Activated T-cell treated with anti-CD3 and anti-CD28 coated beads, Interleukin-2, amount 50 U/mL, for 4 hours (primary cell): ENCODE results near the gene ZFAND6. TPM values are rescaled to one million over a fixed set of nuclear protein-coding genes. Genes with fewer than 3 reads are reported as not detected.
"Not testable (repeated sequence)": the region's sequence is repeated elsewhere in the genome, so short reads cannot be mapped to it uniquely, and the experiment has no call there.

ENCODE experiments used
- ATAC-seq, 2 donors: fragments of 200-7000 bp; cut with Tn5 transposase; one replicate each; pipeline ENCODE4 v1.10.0; 2021
- DNase-seq: peaks from one replicate; pipeline ENCODE4 v3.0.0-alpha.2; 2020
- H3K27me3 Mint-ChIP-seq: one replicate; pipeline ENCODE4 v1.8.0; 2021; ENCODE audit warnings: low read depth, mixed read lengths
- H3K36me3 Mint-ChIP-seq: one replicate; pipeline ENCODE4 v1.8.0; 2022; ENCODE audit warnings: mixed read lengths; ENCODE audit not compliant: insufficient read depth
- H3K4me1 Mint-ChIP-seq: one replicate; pipeline ENCODE4 v1.8.0; 2021; ENCODE audit warnings: low read depth, mixed read lengths
- H3K4me3 Mint-ChIP-seq: one replicate; pipeline ENCODE4 v1.8.0; 2021; ENCODE audit warnings: mild to moderate bottlenecking, moderate library complexity, mixed read lengths
- H3K9me3 Mint-ChIP-seq: one replicate; pipeline ENCODE4 v1.8.0; 2021; ENCODE audit warnings: mixed read lengths
- total RNA-seq, 3 donors: library from RNA; stranded (reverse); gene quantifications; one replicate each; pipeline ENCODE4 v1.2.1, GENCODE V29; 2021

The ZFAND6 gene
- total RNA-seq, 3 donors from 2014 or later: 21.9 to 24.7 (median 22.9) TPM

- no peak for DNase-seq
- Mint-ChIP-seq H3K4me3 (no peak overlapping the region), H3K36me3 (peaks cover 32% of the 10 kb centered on the region), H3K4me1 (peaks cover 2% of the 10 kb centered on the region), H3K27me3 (no peaks in the 10 kb centered on the region), H3K9me3 (no peaks in the 10 kb centered on the region)
- no peak for ATAC-seq
Observed at GRCh38 chr15:80123034-80123433, 63.6 kb downstream of the ZFAND6 start.

- not testable (repeated sequence) for DNase-seq, H3K27me3 Mint-ChIP-seq, ATAC-seq, H3K4me3 Mint-ChIP-seq, H3K9me3 Mint-ChIP-seq, H3K4me1 Mint-ChIP-seq
- peaks cover 37% of the 10 kb centered on the region for H3K36me3 Mint-ChIP-seq
Observed at GRCh38 chr15:80127253-80127652, 67.8 kb downstream of the ZFAND6 start.

GRCh38 chr15:80127911-80128310, 68.4 kb downstream of the ZFAND6 start:
- H3K9me3 Mint-ChIP-seq: no peaks in the 10 kb centered on the region
- no peak overlapping the region for H3K4me3 Mint-ChIP-seq
- DNase-seq (no peak), ATAC-seq (no peak)
- no peaks in the 10 kb centered on the region for H3K27me3 Mint-ChIP-seq
- peaks cover 4% of the 10 kb centered on the region for H3K4me1 Mint-ChIP-seq
- peaks cover 40% of the 10 kb centered on the region for H3K36me3 Mint-ChIP-seq

GRCh38 chr15:80132382-80132781, 72.9 kb downstream of the ZFAND6 start:
- Mint-ChIP-seq H3K27me3 (no peaks in the 10 kb centered on the region), H3K4me1 (peaks cover 4% of the 10 kb centered on the region), H3K9me3 (no peaks in the 10 kb centered on the region), H3K4me3 (no peak overlapping the region), H3K36me3 (peaks cover 39% of the 10 kb centered on the region)
- no peak for DNase-seq
- ATAC-seq: no peak

GRCh38 chr15:80136854-80137253, 77.4 kb downstream of the ZFAND6 start:
- ATAC-seq: no peak
- H3K36me3 Mint-ChIP-seq: peaks cover 31% of the 10 kb centered on the region
- H3K4me3 Mint-ChIP-seq: no peak overlapping the region

GRCh38 chr15:80138961-80139360, 79.5 kb downstream of the ZFAND6 start:
- H3K27me3 Mint-ChIP-seq: no peaks in the 10 kb centered on the region
- ATAC-seq: no peak
- peaks cover 22% of the 10 kb centered on the region for H3K36me3 Mint-ChIP-seq

More at GRCh38 chr15:80136854-80137253, 77.4 kb downstream of the ZFAND6 start:
- no peaks in the 10 kb centered on the region for H3K27me3 Mint-ChIP-seq
- DNase-seq: no peak
- H3K9me3 Mint-ChIP-seq: no peaks in the 10 kb centered on the region
- H3K4me1 Mint-ChIP-seq: no peaks in the 10 kb centered on the region

GRCh38 chr15:80140909-80141308, 81.4 kb downstream of the ZFAND6 start:
- ATAC-seq (no peak), DNase-seq (no peak)
- no peaks in the 10 kb centered on the region for H3K9me3 Mint-ChIP-seq
- no peaks in the 10 kb centered on the region for H3K27me3 Mint-ChIP-seq
- H3K4me1 Mint-ChIP-seq: no peaks in the 10 kb centered on the region
- H3K4me3 Mint-ChIP-seq: no peak overlapping the region
- peaks cover 10% of the 10 kb centered on the region for H3K36me3 Mint-ChIP-seq

More at GRCh38 chr15:80138961-80139360, 79.5 kb downstream of the ZFAND6 start:
- no peak for DNase-seq
- no peaks in the 10 kb centered on the region for H3K4me1 Mint-ChIP-seq
- H3K4me3 Mint-ChIP-seq: no peak overlapping the region
- H3K9me3 Mint-ChIP-seq: no peaks in the 10 kb centered on the region

GRCh38 chr15:80141916-80142598, 82.6 kb downstream of the ZFAND6 start:
- Mint-ChIP-seq H3K4me1 (no peaks in the 10 kb centered on the region), H3K4me3 (no peak overlapping the region), H3K36me3 (peaks cover 8% of the 10 kb centered on the region), H3K27me3 (no peaks in the 10 kb centered on the region), H3K9me3 (no peaks in the 10 kb centered on the region)
- DNase-seq: no peak
- ATAC-seq: no peak

- Mint-ChIP-seq H3K4me1 (no peaks in the 10 kb centered on the region), H3K4me3 (no peak overlapping the region), H3K27me3 (no peaks in the 10 kb centered on the region), H3K36me3 (peaks cover 4% of the 10 kb centered on the region), H3K9me3 (no peaks in the 10 kb centered on the region)
- ATAC-seq: no peak
- DNase-seq: no peak
Observed at GRCh38 chr15:80142646-80143045, 83.2 kb downstream of the ZFAND6 start.

GRCh38 chr15:80151148-80151547, 91.7 kb downstream of the ZFAND6 start:
- Mint-ChIP-seq H3K4me3 (peak overlapping the region; percentile 14), H3K36me3 (no peaks in the 10 kb centered on the region), H3K9me3 (no peaks in the 10 kb centered on the region), H3K4me1 (peaks cover 13% of the 10 kb centered on the region), H3K27me3 (no peaks in the 10 kb centered on the region)
- ATAC-seq (no peak), DNase-seq (no peak)

- no peaks in the 10 kb centered on the region for H3K27me3 Mint-ChIP-seq
- H3K9me3 Mint-ChIP-seq: no peaks in the 10 kb centered on the region
- ATAC-seq: no peak
- peaks cover 13% of the 10 kb centered on the region for H3K4me1 Mint-ChIP-seq
- no peak for DNase-seq
- no peaks in the 10 kb centered on the region for H3K36me3 Mint-ChIP-seq
- peak overlapping the region; percentile 81 for H3K4me3 Mint-ChIP-seq
Observed at GRCh38 chr15:80151576-80151975, 92.1 kb downstream of the ZFAND6 start.

GRCh38 chr15:80152180-80152895, 92.9 kb downstream of the ZFAND6 start:
- Mint-ChIP-seq H3K9me3 (no peaks in the 10 kb centered on the region), H3K4me1 (peaks cover 13% of the 10 kb centered on the region), H3K27me3 (no peaks in the 10 kb centered on the region), H3K36me3 (no peaks in the 10 kb centered on the region), H3K4me3 (peak overlapping the region; percentile 81)
- ATAC-seq: peak; percentile 78 to 85
- DNase-seq: peak; percentile 85

GRCh38 chr15:80152896-80153876, 93.7 kb downstream of the ZFAND6 start, which contains the start of gene FAH:
Gene FAH (plus strand): TSS chr15:80152999. CDS start chr15:80153055, 56 bp downstream.
- ATAC-seq: peak; percentile 70 to 77
- H3K36me3 Mint-ChIP-seq: no peaks in the 10 kb centered on the region
- H3K4me1 Mint-ChIP-seq: peaks cover 13% of the 10 kb centered on the region
- DNase-seq: no peak
- peak within 1 kb of the TSS; percentile 86 for H3K4me3 Mint-ChIP-seq
- no peaks in the 10 kb centered on the region for H3K9me3 Mint-ChIP-seq
- no peaks in the 10 kb centered on the region for H3K27me3 Mint-ChIP-seq

GRCh38 chr15:80153900-80154299, 94.4 kb downstream of the ZFAND6 start:
- Mint-ChIP-seq H3K36me3 (no peaks in the 10 kb centered on the region), H3K27me3 (no peaks in the 10 kb centered on the region), H3K4me3 (peak overlapping the region; percentile 86), H3K4me1 (peaks cover 13% of the 10 kb centered on the region), H3K9me3 (no peaks in the 10 kb centered on the region)
- DNase-seq: no peak
- ATAC-seq: no peak
